Islet of Langerhans (tissue), 1 donor: ENCODE data around the gene PPFIA1.
"Not testable (repeated sequence)": the region's sequence is repeated elsewhere in the genome, so short reads cannot be mapped to it uniquely, and the experiment has no call there.

Source experiments
- FAIRE-seq: peaks from one replicate; lab custom pipeline; 2011; peaks lifted over from hg19 to GRCh38; lab: Jason Lieb, UNC

PPFIA1 gene

DNA sequence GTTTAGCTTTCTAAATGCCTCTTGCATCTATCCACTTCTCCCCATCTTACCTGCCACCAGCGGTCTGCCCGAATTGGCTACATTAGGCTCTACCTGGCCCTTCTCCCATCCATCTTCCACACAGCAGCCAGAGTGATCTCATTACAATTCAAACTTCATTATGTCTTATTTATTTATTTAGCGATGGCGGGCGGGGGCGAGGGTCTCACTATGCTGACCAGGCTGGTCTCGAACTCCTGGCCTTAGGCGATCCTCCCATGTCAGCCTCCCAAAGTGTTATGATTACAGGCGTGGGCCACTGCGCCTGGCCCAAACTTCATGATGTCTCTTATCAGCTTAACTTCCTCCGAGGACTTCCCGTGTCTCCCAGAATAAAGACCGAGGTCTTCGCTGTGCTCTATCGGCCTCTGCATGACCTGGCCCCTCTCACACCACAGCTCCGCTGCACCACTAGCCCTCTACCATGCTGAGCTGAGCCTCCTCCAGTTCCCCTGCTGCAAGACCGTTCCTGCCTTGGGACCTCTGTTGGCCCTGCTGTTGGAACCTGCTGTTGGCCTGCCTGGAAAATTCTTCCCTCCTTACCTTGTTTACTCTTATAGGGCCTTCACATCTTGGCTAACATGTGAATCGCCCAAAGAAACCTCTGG lies 127.0 kb downstream of the PPFIA1 start:
- no peak for FAIRE-seq

DNA sequence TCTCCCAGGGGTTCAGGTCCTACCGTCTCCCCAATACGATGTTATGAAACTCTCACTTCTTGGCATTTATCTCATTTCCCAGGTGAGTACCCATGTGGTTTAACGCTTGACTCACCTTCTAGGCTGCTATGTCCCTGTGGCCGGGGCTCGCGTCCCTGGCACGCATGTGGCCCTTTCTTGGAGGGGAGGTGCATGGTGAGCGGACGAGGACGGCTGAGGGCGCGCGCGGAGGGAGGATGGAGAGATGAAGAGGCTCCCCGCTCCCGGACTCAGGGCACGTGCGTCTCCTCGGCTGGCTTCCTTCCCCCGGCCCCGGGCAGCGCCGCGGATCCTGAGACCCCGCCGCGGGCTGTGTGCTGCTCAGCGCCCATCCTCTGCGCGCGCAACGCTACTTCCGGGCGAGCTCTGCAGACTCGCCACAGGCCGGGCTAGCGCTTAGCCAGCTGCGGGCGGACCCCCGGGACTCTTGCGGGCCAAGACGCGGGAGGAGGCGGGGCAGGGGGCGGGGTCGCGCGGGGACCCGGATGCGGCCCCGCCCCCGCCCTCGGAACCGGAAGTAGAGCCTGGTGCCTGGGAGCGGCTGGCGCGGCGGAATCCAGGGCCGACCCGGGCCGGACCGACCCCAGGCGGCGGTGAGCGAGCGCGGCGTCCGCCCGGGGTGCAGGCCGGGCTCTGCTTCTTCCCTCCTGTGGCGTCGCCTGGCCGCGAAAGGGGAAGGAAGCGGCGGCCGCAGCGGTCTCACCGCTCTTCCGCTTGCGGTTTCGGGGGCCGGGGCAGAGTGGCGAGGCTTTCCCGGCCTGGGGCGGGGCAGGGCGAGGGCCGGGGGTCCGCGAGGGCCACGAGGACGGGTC lies 127.7 kb downstream of the PPFIA1 start, which contains the start of gene CTTN:
Gene CTTN (plus strand): TSS at position 547 of the 851 bp plus-strand sequence. CDS start 8,769 bp downstream, outside the sequence.
- no peak for FAIRE-seq

DNA sequence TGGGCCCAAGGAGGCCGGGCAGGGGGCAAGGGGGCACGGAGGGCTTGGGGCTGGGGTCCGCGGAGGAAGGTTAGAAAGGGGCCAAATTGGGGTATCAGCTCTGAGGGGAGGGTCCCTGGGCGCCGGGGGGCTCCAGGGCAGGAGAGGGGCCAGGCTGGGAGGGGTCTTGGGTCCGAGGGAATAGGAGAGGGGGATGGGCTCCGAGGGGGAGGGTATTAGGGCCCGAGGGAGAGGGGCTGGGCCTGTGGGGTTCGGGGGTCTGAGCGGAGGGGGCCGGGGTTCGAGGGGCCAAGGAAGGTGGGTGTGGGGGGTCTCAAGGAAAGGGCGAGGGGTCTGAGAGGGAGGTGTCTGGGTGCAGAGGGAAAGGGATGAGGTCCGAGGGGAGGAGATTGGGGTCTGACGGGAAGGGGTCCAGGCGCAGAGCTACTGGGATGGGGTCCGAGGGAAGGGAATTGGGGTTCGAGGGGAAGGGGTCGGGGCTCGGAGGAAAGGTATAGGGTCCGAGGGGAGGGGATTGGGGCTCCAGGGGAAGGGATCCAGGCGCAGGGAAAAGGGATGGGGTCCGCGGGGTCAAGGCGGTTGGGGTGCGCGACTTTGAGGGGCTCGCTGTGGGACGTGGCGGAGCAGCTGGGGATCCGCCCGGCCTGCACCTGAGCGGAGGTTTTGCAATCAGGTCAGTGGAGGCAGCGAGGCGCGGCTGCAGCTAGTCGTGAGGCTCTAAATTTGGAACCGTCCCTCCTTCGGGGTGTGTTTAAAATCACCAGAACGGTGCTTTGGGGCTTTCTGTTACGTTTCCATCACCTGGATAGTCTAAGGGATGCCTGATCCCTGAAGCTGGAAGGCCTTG lies 128.6 kb downstream of the PPFIA1 start:
- no peak for FAIRE-seq

DNA sequence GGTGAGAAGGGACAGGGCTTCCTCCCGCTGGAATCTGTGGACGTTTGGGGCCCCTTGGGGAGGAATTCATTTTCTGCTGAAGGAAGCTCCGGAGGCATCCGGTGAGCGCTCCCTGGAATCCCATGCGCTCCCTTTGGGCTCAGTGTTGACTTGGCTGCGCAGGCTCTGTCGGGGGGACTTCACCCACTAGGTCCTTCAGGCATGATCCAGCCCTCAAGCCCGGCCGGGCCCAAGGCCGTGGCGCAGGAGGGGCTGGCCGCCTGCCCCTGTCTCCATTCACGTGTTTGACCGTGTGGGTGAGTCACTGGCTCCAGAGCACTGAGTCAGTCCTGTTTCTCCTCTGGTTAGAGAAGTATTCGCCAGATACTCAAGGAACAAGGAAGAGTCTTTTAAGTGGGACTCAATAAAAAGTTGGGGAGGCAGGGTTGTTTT lies 129.2 kb downstream of the PPFIA1 start:
- no peak for FAIRE-seq

DNA sequence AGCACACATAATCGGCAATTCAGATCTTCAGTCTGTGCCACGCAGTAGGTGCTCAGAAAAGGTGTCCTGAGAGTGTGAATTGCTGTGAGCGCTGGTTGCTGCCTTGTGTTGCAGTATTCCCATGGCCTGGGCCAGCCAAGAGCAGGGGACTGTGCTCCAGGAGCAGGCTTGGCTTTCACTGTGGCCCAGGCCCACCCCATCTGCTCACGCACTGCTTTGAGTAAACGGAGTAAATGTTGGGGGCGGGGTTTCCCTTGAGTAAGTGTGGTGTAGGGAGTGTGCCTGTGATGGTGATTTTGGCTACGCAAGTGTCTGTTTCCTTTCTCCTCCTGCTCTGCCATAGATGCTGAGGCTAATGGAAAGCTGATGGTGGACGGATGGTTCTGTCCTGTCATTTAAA lies 130.2 kb downstream of the PPFIA1 start:
- FAIRE-seq, result no peak

GRCh38 chr11:70402016-70402415 lies 131.5 kb downstream of the PPFIA1 start:
- no peak for FAIRE-seq

GRCh38 chr11:70402685-70403084 lies 132.2 kb downstream of the PPFIA1 start:
- no peak for FAIRE-seq

DNA sequence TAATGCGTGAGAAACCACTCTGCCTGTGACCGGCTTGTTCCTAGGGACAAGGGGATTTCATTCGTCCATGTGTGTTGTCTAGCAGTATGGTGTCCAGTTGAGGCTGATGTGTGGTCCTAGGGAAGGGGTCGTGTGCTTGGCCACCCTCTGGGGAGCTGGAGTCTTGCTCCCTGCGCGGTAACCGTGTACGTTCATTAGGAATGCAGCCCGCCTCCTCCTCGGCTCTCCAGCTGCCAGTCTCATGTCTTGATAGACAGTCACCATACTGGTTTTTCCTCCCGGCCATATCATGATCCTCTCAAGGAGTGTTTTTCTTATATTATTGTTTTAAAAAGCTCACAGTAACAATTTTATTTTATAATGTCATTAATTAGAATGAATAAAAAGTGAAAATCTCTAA lies 133.8 kb downstream of the PPFIA1 start:
- no peak for FAIRE-seq

DNA sequence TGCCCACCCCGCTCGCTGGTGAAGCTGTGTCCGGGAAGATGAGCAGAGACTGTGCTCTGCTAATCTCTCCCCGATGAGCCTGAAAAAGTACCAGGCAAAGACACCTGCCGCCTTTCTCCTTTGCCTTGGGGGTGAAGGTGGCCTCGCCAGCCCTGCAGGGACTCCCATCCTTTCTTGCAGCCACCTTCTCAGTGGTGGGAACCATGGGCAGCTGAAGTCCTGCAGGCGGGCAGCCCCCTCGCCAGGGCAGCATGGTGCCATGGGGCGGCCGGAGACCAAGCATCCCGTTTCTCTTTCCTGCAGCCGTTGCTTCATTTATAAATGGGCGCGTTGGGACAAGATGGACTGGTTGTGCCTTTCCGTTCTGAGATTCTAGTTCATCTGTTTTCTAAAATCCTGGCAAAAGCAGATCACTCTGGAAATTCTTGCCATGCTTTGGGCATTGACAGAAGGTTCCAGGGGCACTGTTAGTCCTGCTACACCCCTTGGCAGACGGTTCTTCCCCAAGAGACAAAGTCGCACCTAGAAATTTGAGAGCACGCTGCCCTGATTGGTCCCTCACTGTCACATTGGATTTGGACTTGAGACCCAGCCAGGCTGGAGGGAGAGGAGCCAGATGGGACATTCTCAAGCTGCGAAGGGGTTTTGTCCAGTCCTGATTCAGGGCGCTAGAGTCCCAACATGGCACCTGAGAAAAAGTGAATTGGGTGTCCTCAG lies 135.3 kb downstream of the PPFIA1 start:
- FAIRE-seq, result no peak

- no peak for FAIRE-seq
These were observed 136.6 kb downstream of the PPFIA1 start for GRCh38 chr11:70407121-70407520.

GRCh38 chr11:70407814-70408213 lies 137.3 kb downstream of the PPFIA1 start:
- FAIRE-seq, result no peak

DNA sequence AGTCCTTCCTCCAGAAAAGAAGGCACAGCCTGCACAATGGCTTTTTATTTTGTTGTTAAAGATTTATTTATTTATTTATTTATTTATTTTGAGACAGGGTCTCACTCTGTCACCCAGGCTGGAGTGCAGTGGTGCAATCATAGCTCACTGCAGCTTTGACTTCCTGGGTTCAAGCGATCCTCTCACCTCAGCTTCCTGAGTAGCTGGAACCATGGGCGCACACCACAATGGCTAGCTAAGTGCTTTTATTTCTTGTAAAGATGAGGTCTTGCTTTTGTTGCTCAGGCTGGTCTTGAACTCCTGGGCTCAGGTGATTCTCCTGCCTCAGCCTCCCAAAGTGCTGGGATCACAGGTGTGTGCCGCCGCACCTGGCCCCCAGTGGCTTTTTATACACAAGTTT lies 137.8 kb downstream of the PPFIA1 start:
- FAIRE-seq, result not testable (repeated sequence)

GRCh38 chr11:70409437-70409836 lies 138.9 kb downstream of the PPFIA1 start:
- FAIRE-seq, result no peak

DNA sequence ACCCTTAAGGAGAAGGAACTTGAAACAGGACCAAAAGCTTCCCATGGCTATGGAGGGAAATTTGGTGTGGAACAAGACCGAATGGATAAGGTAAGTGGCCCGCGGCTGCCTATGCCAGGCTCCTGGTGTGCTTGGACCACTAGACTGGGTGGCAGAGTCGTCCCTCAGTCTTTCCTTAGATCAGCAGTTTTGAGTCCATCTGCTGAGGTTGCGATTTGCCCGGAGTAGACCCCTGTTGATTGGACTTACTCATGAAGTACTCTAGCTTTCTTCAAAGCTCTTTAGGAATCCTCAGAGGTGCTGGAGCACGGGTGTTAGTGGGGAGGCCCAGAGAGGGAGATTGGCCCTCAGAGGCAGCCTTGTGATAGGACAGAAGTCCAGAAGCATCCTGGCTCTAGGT lies 139.4 kb downstream of the PPFIA1 start:
- FAIRE-seq, result no peak

DNA sequence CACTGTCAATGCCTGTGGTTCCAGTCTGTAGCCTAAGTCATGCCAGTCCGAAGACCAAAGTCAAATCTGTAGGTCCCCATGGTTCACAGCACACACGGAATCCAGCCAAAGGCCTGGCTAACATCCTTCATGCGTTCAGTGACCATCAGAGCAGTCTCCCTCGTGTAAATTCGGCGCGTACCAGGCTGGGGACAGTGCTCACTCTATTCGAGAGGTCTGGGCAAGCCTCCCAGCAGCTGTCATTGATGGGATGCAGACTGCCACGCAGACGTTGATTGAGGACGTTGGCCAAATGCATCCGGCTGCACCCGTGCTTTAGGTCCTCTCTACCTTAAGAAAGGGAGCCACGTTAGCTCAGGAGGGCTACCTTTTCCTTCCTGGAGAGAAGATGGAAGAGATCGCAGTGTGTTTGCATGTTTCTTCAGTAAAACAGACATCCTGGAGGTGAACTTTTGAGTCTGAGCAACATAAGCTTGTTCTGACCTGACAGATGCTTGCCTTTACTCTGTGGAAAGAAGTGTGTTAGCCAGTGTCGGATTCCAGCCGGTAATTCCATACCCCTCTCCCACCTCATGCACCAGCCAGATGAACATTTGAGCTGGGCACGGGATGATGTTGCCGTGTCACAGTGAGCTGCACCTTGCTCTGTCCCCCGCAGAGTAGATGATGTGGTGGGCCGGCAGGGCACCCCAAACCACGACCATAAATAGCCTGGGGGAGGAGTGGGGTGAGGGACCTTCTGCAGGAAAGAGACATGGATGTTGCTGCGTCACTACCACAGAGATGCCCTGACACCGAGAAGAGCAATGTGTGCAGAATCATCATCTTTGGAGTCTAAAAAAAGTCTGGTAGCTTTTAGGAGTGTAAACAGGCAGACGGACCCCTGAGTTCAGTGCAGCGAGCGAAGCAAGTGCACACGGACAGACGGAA lies 140.1 kb downstream of the PPFIA1 start:
- FAIRE-seq, result no peak

DNA sequence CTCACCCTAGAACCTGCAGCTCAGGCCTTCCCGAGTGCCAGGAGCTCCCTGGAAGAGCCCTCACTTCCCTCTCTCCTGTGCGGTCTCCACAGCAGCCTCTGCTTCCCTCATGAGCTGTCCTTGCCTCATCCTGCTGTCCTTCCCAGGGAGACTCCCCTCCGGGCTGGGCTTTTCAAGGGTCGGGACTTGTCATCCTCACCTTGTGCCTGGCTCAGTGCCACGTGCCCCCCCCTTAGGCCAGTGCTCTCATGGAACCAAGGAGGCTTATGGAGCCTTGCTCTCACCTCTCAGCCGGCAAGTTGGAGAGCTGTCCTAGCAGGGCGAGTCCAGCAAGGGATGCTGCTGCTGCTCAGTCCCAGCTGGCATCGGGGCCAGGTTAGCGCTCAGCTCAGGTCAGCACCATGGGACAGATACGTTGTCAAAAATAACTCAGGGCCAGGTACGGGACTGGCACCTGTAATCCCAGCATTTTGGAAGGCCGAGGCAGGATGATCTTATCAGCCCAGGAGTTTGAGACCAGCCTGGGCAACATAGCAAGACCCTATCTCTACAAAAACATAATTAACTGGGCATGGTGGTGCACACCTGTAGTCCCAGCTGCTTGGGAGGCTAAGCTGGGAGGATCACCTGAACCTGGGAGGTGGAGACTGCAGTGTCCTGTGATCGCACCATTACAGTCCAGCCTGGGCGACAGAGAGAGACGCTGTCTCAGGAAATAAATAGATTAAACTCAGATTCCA lies 141.4 kb downstream of the PPFIA1 start:
- no peak for FAIRE-seq

DNA sequence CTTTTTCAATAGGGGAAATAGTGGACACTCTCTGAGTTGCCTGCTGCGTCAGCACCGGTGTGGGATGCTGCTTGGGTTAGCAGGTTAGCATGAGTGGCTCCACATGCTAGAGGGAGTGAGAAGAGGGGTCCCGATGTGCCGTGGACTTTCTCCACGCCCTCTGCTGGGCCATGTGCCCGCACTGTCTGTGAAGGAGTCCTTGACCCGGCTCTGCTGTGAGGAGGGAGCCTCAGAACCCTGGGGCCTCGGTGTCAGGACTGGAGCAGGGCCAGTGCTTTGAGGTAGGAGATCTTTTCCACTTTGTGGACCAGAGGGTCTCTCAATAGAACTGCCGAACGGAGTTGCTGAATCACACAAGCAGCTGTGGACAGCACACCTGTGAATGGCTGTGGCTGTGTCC lies 142.7 kb downstream of the PPFIA1 start:
- no peak for FAIRE-seq

DNA sequence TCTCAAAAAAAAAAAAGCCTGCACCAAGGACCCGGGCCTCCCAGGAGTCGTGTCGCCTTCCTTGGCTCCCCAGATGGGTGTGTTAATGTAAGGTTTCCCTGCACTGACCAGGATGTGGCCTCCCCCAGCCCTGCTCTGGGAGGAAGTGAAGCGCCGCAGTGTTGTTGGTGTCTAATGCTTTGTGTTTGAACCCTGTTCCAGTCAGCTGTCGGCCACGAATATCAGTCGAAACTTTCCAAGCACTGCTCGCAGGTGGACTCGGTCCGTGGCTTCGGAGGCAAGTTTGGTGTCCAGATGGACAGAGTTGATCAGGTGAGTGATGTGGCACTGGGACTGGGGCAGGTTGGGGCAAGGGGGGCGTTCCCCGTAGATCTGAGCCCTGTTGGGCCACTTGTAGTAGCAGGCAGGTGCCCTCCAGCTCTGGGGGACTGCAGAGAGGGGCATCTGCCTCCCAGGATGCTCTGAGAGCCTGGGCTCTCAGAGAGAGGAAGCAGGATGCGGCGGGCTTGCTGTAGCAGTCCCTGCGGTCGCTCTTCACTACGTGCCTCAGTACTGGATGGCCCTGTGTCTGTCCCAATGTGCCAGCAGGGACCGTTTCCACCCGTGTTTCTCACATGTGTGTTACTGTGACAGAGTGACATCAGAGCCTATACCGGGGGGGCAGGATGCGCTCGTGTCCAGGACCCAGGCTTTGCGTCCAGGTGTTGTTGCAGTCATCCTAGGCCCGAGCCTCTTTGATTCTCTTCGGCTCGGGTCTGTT lies 144.0 kb downstream of the PPFIA1 start:
- no peak for FAIRE-seq

- FAIRE-seq, result no peak
These were observed 144.7 kb downstream of the PPFIA1 start for GRCh38 chr11:70415191-70415590.
